OCI-LY7 (cell line): ENCODE measurements around the gene SERPINB5. TPM values are rescaled to one million over a fixed set of nuclear protein-coding genes. Genes with fewer than 3 reads are reported as not detected.

Experiments used
- BruUV-seq: library from RNA; stranded (reverse); fragments of 400-500 nt; replicated peaks from 2 replicates; lab custom pipeline; 2021; lab: Mats Ljungman, UMichigan
- CTCF ChIA-PET: fragments of 300-600 bp; sonication (Branson Sonifier 250); formaldehyde crosslinking; loops from one replicate; lab custom pipeline; 2022; ENCODE audit warnings: antibody characterized with exemption; ENCODE audit not compliant: unreplicated experiment; lab: Charles Lee
- POLR2A ChIA-PET: fragments of 300-600 bp; sonication (Branson Sonifier 250); formaldehyde crosslinking; loops from one replicate; lab custom pipeline; 2022; ENCODE audit warnings: antibody characterized with exemption; lab: Charles Lee
- DNase-seq: peaks from one replicate; pipeline ENCODE4 v3.0.0-alpha.2; 2015; ENCODE audit warnings: low spot score
- H2AFZ ChIP-seq: fragments of 200-600 bp; sonication (generic), shearing (Covaris generic); 2 replicates; pipeline ENCODE4 v1.6.1; 2014; ENCODE audit warnings: mild to moderate bottlenecking, antibody characterized with exemption, low read length, moderate library complexity
- H3K27ac ChIP-seq: fragments of 200-600 bp; sonication (generic); 2 replicates; pipeline ENCODE4 v1.5.1; 2014; ENCODE audit warnings: mixed run types, low read depth, mild to moderate bottlenecking, moderate library complexity, low read length, inconsistent platforms; ENCODE audit not compliant: poor library complexity, severe bottlenecking
- H3K36me3 ChIP-seq: fragments of 200-600 bp; sonication (generic); 2 replicates; pipeline ENCODE4 v1.6.1; 2014; ENCODE audit warnings: mild to moderate bottlenecking, antibody characterized with exemption, low read length, moderate library complexity, mixed read lengths; ENCODE audit not compliant: insufficient read depth
- H3K4me1 ChIP-seq: fragments of 200-600 bp; sonication (generic); 2 replicates; pipeline ENCODE4 v1.5.1; 2014; ENCODE audit warnings: mild to moderate bottlenecking, low read length; ENCODE audit not compliant: insufficient read depth, poor library complexity, severe bottlenecking
- H3K4me2 ChIP-seq: fragments of 200-600 bp; sonication (generic); 2 replicates; pipeline ENCODE4 v1.6.1; 2014; ENCODE audit warnings: mild to moderate bottlenecking, low read length
- H3K4me3 ChIP-seq: fragments of 200-600 bp; sonication (generic); 2 replicates; pipeline ENCODE4 v1.5.1; 2014; ENCODE audit warnings: mild to moderate bottlenecking, low read depth, low read length; ENCODE audit not compliant: poor library complexity, severe bottlenecking
- H3K79me2 ChIP-seq: fragments of 200-600 bp; sonication (generic); 2 replicates; pipeline ENCODE4 v1.6.1; 2016; ENCODE audit warnings: low read depth, mild to moderate bottlenecking, low read length, moderate library complexity, mixed read lengths; ENCODE audit not compliant: insufficient read depth
- H3K9me2 ChIP-seq: fragments of 200-600 bp; sonication (generic); 2 replicates; pipeline ENCODE4 v1.6.1; 2016; ENCODE audit warnings: mild to moderate bottlenecking, low read length, mixed read lengths; ENCODE audit not compliant: insufficient read depth
- H3K9me3 ChIP-seq: fragments of 200-600 bp; sonication (generic); 2 replicates; pipeline ENCODE4 v1.6.1; 2014; ENCODE audit warnings: mild to moderate bottlenecking, mixed run types, low read length, mixed read lengths
- H4K20me1 ChIP-seq: fragments of 200-600 bp; sonication (generic); 2 replicates; pipeline ENCODE4 v1.6.1; 2014; ENCODE audit warnings: mild to moderate bottlenecking, antibody characterized with exemption, low read length, moderate library complexity, mixed read lengths; ENCODE audit not compliant: insufficient read depth
- EZH2phosphoT487 ChIP-seq: fragments of 200-600 bp; sonication (generic); IDR thresholded peaks from 2 replicates; pipeline ENCODE4 v1.6.1; 2018; ENCODE audit warnings: low read depth, borderline replicate concordance, mild to moderate bottlenecking, mixed run types, antibody characterized with exemption, low read length, moderate library complexity, mixed read lengths
- intact Hi-C: fragments of 100-400 bp; cut with micrococcal nuclease; formaldehyde crosslinking; loops from one replicate; pipeline ENCODE4 v1.10.0; 2022; ENCODE audit not compliant: unreplicated experiment
- total RNA-seq, 2 experiments: library from RNA; depleted of rRNA in 1 of 2; stranded (reverse); fragments of >200 nt in 1 of 2; shearing (Covaris generic) in 1 of 2; gene quantifications; 2 replicates each; pipeline ENCODE4 v1.2.3, GENCODE V29; 2014 to 2022
- TF ChIP-seq, protein P1 (sequence below): fragments of 200-600 bp; sonication (generic); conservative IDR thresholded peaks from 2 replicates; pipeline ENCODE4 v1.5.1; 2014; ENCODE audit warnings: mild to moderate bottlenecking, antibody characterized with exemption, low read length, moderate library complexity, mixed read lengths

SERPINB5 gene
- total RNA-seq, 2 experiments from 2014 or later, result not detected

DNA sequence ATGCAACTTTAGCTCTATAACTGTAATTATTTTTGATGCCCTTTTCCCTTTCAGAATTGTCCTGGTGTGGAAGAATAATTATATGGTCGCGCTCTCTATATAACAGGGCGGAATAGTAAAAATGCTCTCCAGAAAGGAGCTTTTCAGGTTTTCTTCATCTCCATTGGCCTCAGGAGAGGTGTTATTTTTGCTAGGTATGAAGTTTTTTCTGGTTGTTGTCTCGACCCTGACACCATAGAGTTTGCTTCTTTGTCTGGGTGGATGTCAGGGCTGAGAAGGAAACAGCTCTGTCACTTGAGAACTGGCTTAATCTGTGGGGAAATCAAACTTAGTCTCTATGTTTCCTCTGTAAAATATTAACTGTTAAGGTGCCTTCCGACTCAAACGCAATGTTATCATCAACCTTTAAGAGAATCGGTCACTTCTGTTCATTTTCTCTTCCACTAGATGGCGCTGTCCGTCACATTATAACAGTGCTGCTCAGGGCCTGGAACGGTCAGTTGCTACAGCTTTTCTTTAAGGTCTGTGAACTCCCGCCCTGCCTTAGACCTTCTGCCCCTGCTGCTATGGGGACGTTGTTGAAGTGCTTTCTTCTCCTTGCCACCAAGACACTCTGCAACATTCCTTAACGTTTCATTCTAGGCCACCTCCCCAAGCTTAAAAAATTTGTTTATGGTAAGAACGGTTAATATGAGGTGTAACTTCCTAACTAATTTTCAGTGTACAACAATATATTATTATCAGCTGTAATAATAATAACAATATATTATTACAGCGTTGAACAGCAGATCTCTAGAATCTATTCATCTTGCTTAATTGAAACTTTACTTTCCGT lies 41.6 kb downstream of the SERPINB5 start:
- CTCF ChIA-PET, result interaction anchor here (0.9 kb wide), 1 partner anchor 64 kb away, joined by 4 read pairs; no protein-coding TSS in a partner anchor
- POLR2A ChIA-PET, result interaction anchor here (0.6 to 1.4 kb wide), 2 partner anchors 61 to 1142 kb away, joined by 4 to 5 read pairs; no protein-coding TSS in a partner anchor
- no peaks in the 10 kb centered on the region for H3K9me2 ChIP-seq
- no peaks in the 10 kb centered on the region for H3K36me3 ChIP-seq
- no TSS peak for BruUV-seq
- no peak overlapping the region for H3K4me3 ChIP-seq
- no peaks in the 10 kb centered on the region for H3K79me2 ChIP-seq
- H4K20me1 ChIP-seq, result no peaks in the 10 kb centered on the region
- TF ChIP-seq, protein P1, sequence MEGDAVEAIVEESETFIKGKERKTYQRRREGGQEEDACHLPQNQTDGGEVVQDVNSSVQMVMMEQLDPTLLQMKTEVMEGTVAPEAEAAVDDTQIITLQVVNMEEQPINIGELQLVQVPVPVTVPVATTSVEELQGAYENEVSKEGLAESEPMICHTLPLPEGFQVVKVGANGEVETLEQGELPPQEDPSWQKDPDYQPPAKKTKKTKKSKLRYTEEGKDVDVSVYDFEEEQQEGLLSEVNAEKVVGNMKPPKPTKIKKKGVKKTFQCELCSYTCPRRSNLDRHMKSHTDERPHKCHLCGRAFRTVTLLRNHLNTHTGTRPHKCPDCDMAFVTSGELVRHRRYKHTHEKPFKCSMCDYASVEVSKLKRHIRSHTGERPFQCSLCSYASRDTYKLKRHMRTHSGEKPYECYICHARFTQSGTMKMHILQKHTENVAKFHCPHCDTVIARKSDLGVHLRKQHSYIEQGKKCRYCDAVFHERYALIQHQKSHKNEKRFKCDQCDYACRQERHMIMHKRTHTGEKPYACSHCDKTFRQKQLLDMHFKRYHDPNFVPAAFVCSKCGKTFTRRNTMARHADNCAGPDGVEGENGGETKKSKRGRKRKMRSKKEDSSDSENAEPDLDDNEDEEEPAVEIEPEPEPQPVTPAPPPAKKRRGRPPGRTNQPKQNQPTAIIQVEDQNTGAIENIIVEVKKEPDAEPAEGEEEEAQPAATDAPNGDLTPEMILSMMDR, result peak; percentile 76
- TF ChIP-seq EZH2phosphoT487, result no peak
- H3K9me3 ChIP-seq, result no peaks in the 10 kb centered on the region
- no peak overlapping the region for H3K27ac ChIP-seq
- intact Hi-C loops, result loop anchor here (1.0 to 5.0 kb wide), 2 partner anchors 60 to 329 kb away; no protein-coding TSS in a partner anchor
- no peak overlapping the region for H3K4me2 ChIP-seq
- DNase-seq, result peak; percentile 74
- H3K4me1 ChIP-seq, result no peaks in the 10 kb centered on the region
- H2AFZ ChIP-seq, result no peak overlapping the region

DNA sequence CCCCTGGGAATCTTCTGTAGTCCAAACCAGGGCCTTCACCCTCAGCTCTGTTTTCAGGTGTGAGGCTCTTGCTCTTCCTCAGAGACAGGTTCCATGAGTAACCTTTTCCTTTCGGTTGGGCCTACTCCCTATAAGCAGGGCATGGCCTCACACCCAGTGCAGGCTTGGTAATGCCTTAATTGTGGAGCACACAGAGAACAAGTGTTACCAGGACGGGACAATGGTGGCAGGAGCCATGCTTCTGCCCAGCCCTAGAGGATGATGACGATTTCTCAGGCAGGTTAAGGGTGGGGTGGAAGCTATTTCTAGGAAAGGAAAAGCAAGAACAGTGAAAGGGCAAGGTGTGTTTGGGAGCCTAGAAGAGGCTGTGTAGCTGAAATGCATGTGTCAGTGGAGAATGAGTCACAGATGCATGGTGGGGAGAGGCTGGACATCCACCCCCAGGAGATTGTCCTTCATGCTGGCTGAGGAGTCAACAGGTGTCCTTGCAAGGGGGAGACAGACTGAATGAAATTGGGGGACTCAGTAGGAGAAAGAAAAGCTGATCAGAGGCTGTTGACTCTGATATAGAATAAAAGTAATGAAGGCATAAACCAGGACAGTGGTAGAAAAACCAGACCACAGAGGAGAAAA lies 43.4 kb downstream of the SERPINB5 start:
- DNase-seq, result no peak
- H3K9me3 ChIP-seq, result no peaks in the 10 kb centered on the region
- no peaks in the 10 kb centered on the region for H3K4me1 ChIP-seq
- TF ChIP-seq EZH2phosphoT487, result no peak
- TF ChIP-seq, protein P1, result no peak
- H3K36me3 ChIP-seq, result no peaks in the 10 kb centered on the region
- no peaks in the 10 kb centered on the region for H3K79me2 ChIP-seq
- no peak overlapping the region for H3K4me3 ChIP-seq
- intact Hi-C loops, result no loop called here
- H2AFZ ChIP-seq, result no peak overlapping the region
- H3K27ac ChIP-seq, result no peak overlapping the region
- H3K4me2 ChIP-seq, result no peak overlapping the region
- no peaks in the 10 kb centered on the region for H3K9me2 ChIP-seq
- POLR2A ChIA-PET, result interaction anchor here (0.6 kb wide), 2 partner anchors 20 to 157 kb away, joined by 3 to 4 read pairs; no protein-coding TSS in a partner anchor
- no peaks in the 10 kb centered on the region for H4K20me1 ChIP-seq
- BruUV-seq, result no TSS peak
- CTCF ChIA-PET, result no interaction called here
